KBM-7 (cell line): ENCODE data around the gene TAF5.
"Not testable (repeated sequence)": the region's sequence is repeated elsewhere in the genome, so short reads cannot be mapped to it uniquely, and the experiment has no call there.

Experiments used
- DNase-seq: peaks from one replicate; pipeline ENCODE4 v3.0.0-alpha.2; 2015
- in situ Hi-C: fragments of 300-500 bp; cut with MboI; formaldehyde crosslinking; loops from 2 replicates; pipeline ENCODE4 v1.14.3; 2020; ENCODE audit warnings: low sequenced_read_pairs, low pct_unique_long_range_greater_than_20kb, mixed read lengths

The TAF5 gene

GRCh38 chr10:103367782-103368518 lies at the start of gene TAF5:
TSS of gene TAF5 (plus strand) at chr10:103367976. CDS start at chr10:103367990, 14 bp downstream.
- DNase-seq: peak; percentile 96
- in situ Hi-C loops: no loop called here

GRCh38 chr10:103327906-103328305 lies 39.9 kb upstream of the TAF5 start:
- no peak for DNase-seq
- in situ Hi-C loops: no loop called here

GRCh38 chr10:103333934-103334520 lies 33.7 kb upstream of the TAF5 start:
- DNase-seq: peak; percentile 14
- in situ Hi-C loops: no loop called here

GRCh38 chr10:103334567-103334966 lies 33.2 kb upstream of the TAF5 start:
- in situ Hi-C loops: no loop called here
- no peak for DNase-seq

- DNase-seq: no peak
- in situ Hi-C loops: no loop called here
Observed at GRCh38 chr10:103336370-103336769, 31.4 kb upstream of the TAF5 start.

GRCh38 chr10:103350175-103350516 lies 17.6 kb upstream of the TAF5 start:
- in situ Hi-C loops: no loop called here
- no peak for DNase-seq

GRCh38 chr10:103350517-103351260 lies 17.1 kb upstream of the TAF5 start, which contains the start of gene PCGF6:
TSS of gene PCGF6 (minus strand) at chr10:103351140. CDS start at chr10:103351066, 74 bp downstream.
- DNase-seq: peak; percentile 90
- in situ Hi-C loops: no loop called here

- DNase-seq: peak; percentile 16
Observed at GRCh38 chr10:103353281-103353680, 14.5 kb upstream of the TAF5 start.

GRCh38 chr10:103354567-103354966 lies 13.2 kb upstream of the TAF5 start:
- DNase-seq, in situ Hi-C loops: not testable (repeated sequence)

More at GRCh38 chr10:103353281-103353680, 14.5 kb upstream of the TAF5 start:
- in situ Hi-C loops: no loop called here

- in situ Hi-C loops: no loop called here
- DNase-seq: no peak
Observed at GRCh38 chr10:103355906-103356599, 11.7 kb upstream of the TAF5 start.

- in situ Hi-C loops: not testable (repeated sequence)
Observed at GRCh38 chr10:103359493-103359892, 8.3 kb upstream of the TAF5 start.

GRCh38 chr10:103360791-103361190 lies 7.0 kb upstream of the TAF5 start:
- in situ Hi-C loops, DNase-seq: not testable (repeated sequence)

More at GRCh38 chr10:103359493-103359892, 8.3 kb upstream of the TAF5 start:
- DNase-seq: not testable (repeated sequence)

- in situ Hi-C loops: no loop called here
- DNase-seq: no peak
Observed at GRCh38 chr10:103367379-103367781, 396 bp upstream of the TAF5 start.

GRCh38 chr10:103373544-103373943 lies 5.8 kb downstream of the TAF5 start:
- no peak for DNase-seq
- in situ Hi-C loops: no loop called here

GRCh38 chr10:103374263-103374662 lies 6.5 kb downstream of the TAF5 start:
- in situ Hi-C loops: no loop called here
- no peak for DNase-seq

GRCh38 chr10:103382769-103383168 lies 15.0 kb downstream of the TAF5 start:
- DNase-seq: no peak
- in situ Hi-C loops: no loop called here

GRCh38 chr10:103394180-103394579 lies 26.4 kb downstream of the TAF5 start:
- in situ Hi-C loops: no loop called here
- DNase-seq: no peak

- in situ Hi-C loops: no loop called here
- DNase-seq: no peak
Observed at GRCh38 chr10:103395754-103396066, 27.9 kb downstream of the TAF5 start.

GRCh38 chr10:103396067-103396788 lies 28.5 kb downstream of the TAF5 start, which contains the start of the genes ATP5MK and PDCD11:
TSS of gene ATP5MK (minus strand) at chr10:103396475. CDS start at chr10:103392457, 4,018 bp downstream.
TSS of gene PDCD11 (plus strand) at chr10:103396626. CDS start at chr10:103398427, 1,801 bp downstream.
- in situ Hi-C loops: no loop called here
- peak; percentile 99 for DNase-seq
